NCI-H2227 treated with DMSO at 0.1 percent for 48 hours (cell line): Measurements from ENCODE around the gene CMTM3.
"Not testable (repeated sequence)": the region's sequence is repeated elsewhere in the genome, so short reads cannot be mapped to it uniquely, and the experiment has no call there.

ENCODE experiments used
- DNase-seq: peaks from one replicate; lab custom pipeline; 2025; lab: John Stamatoyannopoulos, UW

The CMTM3 gene

GRCh38 chr16:66604376-66605176, at the start of gene CMTM3:
TSS of gene CMTM3 (plus strand) at chr16:66604704. CDS start at chr16:66604806, 102 bp downstream.
- peak; percentile 62 for DNase-seq

GRCh38 chr16:66560107-66560506, 44.4 kb upstream of the CMTM3 start:
- DNase-seq, result no peak

- no peak for DNase-seq
These were observed 43.0 kb upstream of the CMTM3 start for GRCh38 chr16:66561381-66562080.

GRCh38 chr16:66562409-66562808, 42.1 kb upstream of the CMTM3 start:
- DNase-seq, result no peak

- no peak for DNase-seq
These were observed 41.5 kb upstream of the CMTM3 start for GRCh38 chr16:66562986-66563385.

- DNase-seq, result no peak
These were observed 40.8 kb upstream of the CMTM3 start for GRCh38 chr16:66563574-66564334.

GRCh38 chr16:66566051-66566901, 38.2 kb upstream of the CMTM3 start, which contains the start of gene CMTM1:
TSS of gene CMTM1 (plus strand) at chr16:66566439. CDS start at chr16:66566514, 75 bp downstream.
- DNase-seq, result no peak

GRCh38 chr16:66567270-66567669, 37.2 kb upstream of the CMTM3 start:
- DNase-seq, result not testable (repeated sequence)

GRCh38 chr16:66568355-66568754, 36.1 kb upstream of the CMTM3 start:
- DNase-seq, result no peak

- no peak for DNase-seq
These were observed 35.4 kb upstream of the CMTM3 start for GRCh38 chr16:66569131-66569530.

GRCh38 chr16:66569827-66570405, 34.6 kb upstream of the CMTM3 start:
- DNase-seq, result no peak

- no peak for DNase-seq
These were observed 32.1 kb upstream of the CMTM3 start for GRCh38 chr16:66572356-66572755.

GRCh38 chr16:66574081-66574480, 30.4 kb upstream of the CMTM3 start:
- no peak for DNase-seq

- DNase-seq, result no peak
These were observed 30.0 kb upstream of the CMTM3 start for GRCh38 chr16:66574531-66574930.

- no peak for DNase-seq
These were observed 29.4 kb upstream of the CMTM3 start for GRCh38 chr16:66575060-66575459.

GRCh38 chr16:66576296-66576695, 28.2 kb upstream of the CMTM3 start:
- no peak for DNase-seq

- DNase-seq, result no peak
These were observed 25.6 kb upstream of the CMTM3 start, which contains the start of gene CMTM2 for GRCh38 chr16:66578651-66579531. TSS of gene CMTM2 (plus strand) at chr16:66579463. CDS start at chr16:66579608, 145 bp downstream.

GRCh38 chr16:66580605-66581209, 23.8 kb upstream of the CMTM3 start:
- DNase-seq, result no peak

- DNase-seq, result no peak
These were observed 23.1 kb upstream of the CMTM3 start for GRCh38 chr16:66581246-66581952.
